Inflammatory macrophage treated with lipopolysaccharide for 1 hour (primary cell): Measurements from ENCODE around the gene HOXA10.

Experiments
- DNase-seq, 2 donors: peaks; one replicate each; pipeline ENCODE4 v3.0.0-alpha.2; 2020 to 2022

The HOXA10 gene

DNA sequence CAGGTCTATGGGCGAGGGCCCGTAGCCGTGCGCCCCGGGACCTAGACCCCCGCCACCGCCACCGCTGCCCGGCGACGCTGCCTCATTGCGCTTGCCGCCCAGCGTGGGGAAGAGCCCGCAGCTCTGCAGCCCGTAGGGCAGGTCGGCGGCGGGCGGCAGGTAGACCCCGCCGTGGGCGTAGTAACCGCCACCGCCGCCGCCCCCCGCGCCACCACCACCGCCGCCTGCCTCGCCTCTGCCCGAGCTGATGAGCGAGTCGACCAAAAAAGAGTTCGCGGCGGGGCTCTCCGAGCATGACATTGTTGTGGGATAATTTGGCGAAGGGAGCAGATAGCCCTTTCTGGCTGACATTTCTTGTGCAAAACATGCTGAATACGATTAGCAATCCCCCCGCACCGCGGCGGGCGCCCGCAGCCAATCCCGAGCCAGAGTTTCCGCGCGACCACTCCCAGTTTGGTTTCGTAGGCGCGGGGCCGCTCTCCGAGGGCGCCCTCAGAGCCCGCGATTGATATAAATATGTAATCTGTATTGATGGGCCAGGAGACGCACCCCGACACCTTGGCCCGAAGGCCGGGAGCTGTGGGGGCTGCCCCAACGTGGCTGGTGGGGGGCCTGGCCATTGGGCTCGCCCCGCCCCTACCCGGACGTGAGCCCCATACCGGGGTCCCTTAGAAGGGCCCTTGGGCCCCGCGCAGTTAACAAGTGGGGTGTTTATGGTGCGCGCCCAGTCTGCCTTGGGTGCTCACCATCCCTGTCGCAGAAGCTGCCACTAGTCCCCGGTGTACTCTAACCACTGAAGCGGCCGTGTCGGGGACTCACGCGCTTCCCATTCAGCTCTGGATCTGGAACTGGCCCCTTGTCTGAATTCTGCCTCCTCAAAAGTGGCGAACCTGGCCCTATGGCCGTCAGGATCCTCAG lies at the start of gene HOXA10:
TSS of gene HOXA10 (minus strand) at position 365 of the 918 bp plus-strand sequence. CDS start at position 351, 14 bp downstream.
- DNase-seq, result no peak

- DNase-seq, result no peak
These were observed 47.2 kb upstream of the HOXA10 start for GRCh38 chr7:27221201-27221797.

DNA sequence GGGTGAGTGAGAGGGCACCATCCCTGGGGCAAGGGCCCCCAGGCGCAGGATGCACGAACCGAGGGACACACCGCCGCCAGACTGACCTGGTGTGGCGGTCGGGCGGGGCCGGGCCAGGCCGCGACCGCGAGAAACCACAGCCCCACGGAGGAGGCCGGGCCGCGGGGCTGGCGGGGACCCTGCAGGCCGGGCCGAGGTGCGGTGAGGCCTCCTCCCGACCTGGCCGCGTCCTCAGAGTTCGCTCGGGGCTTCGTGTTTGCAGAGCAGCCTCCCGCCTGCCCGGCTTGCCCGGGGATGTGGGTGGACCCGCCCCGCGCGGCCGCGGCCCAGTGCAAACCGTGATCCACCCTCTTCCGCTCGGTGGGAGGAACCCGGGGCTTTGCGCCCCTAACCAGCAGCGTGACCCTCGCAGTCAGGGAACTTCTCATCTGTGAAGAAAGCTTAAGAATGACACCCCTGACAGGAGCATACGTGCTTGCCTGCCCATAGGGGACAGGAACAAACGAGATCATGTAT lies 46.4 kb upstream of the HOXA10 start:
- DNase-seq, result no peak

- no peak for DNase-seq
These were observed 45.7 kb upstream of the HOXA10 start for GRCh38 chr7:27219821-27220220.

DNA sequence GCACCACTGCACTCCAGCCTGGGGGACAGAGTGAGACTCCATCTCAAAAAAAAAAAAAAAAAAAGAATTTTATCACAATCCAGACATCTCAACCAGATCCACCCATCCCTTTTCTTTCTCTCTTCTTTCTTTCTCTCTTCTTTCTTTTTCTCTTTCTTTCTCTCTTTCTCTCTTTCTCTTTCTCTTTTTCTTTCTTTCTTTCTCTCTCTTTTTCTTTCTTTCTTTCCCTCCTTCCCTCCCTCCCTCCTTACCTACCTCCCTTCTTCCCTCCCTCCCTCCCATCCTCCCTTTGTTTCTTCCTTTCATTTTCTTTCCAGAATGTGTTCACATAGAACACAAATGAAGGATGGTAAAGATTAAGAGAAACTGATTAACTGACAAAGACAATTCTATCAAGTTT lies 43.8 kb upstream of the HOXA10 start:
- DNase-seq, result no peak

DNA sequence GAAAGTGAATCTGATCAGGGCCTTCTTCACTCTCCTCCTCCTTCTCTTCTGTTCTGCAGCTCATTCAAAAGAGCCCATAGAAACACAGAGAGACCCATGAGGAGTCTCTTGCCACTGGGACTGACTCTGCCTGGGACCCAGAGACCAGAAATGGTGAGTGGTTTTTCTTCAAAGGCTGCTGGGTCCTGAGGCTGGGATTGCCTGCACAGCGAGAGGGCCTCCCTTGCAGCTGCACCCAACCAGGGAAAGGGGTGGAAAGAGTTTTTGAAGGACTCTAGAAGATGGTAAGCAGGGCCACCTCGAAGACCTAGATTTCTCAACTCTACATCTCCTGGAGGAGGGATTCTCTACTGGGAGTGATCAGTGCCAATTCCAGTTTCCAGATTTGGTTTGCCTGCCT lies 41.2 kb upstream of the HOXA10 start:
- DNase-seq, result no peak

- DNase-seq, result no peak
These were observed 40.3 kb upstream of the HOXA10 start for GRCh38 chr7:27214239-27214950.

GRCh38 chr7:27213433-27214238 lies 39.5 kb upstream of the HOXA10 start:
- DNase-seq, result no peak

DNA sequence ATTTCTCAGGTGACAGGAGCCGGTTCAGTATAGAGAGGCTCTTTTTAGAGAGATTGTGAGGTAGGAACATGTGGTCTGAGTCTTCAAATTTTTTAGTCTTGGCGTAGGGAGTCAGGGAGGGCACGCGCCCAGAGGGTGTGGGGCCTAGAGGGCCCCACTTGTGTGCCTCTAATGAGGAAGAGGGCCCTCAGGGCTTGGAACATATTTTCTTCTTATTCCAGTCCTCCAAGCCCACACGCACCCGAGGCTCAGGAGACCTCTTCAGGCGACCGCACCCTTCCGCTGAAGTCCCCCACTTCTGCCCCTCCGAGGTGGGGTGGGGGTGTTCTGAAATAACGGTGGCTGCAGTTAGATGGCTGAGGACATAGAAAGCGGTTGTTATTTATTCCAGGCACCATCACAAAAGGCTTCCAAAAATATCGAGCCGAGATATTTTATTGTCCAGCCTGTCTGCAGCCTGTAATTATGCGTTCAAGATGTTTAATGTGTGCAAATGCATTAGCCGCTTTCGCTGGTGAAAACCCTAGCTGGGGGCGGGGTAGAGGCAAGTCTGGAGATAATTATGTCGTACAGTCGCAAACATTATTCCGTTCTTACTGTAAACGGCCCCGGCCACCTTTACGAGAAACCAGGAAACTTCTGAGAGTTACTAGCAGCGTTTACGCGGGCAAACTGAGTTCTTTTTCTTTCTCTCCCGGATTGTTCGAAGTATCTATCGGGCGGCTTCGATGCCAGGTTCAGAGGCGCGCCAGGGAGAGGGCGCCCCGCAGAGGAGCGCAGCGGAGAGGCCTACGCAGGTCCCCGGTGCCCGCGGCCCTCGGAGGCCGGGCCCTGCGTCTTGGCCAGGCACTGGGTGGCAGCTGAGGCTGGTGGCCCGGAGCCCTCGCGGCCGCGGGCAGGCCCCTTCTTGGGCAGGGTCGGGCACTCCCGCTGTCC lies 38.6 kb upstream of the HOXA10 start:
- no peak for DNase-seq

GRCh38 chr7:27211764-27212204 lies 37.7 kb upstream of the HOXA10 start:
- no peak for DNase-seq

DNA sequence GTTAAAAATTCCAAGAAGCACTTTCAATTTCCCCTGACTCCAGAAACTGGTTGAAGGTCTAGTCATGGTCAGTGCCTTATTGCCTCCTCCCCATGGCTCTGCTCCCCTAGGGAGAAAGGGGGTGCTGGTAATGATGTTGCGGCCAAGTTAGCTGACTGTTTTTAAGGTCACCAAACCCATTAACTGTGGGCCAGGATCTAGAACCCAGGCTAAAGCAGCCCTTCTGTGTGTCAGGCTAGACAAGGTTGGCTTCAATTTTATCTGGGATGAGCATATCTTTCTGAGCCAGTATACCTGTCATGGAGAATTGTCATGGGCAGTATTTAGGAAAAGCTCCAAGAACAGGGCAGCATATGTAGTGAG lies 36.9 kb upstream of the HOXA10 start:
- no peak for DNase-seq

GRCh38 chr7:27210441-27211083 lies 36.4 kb upstream of the HOXA10 start:
- DNase-seq, result peak; percentile 26 to 66

DNA sequence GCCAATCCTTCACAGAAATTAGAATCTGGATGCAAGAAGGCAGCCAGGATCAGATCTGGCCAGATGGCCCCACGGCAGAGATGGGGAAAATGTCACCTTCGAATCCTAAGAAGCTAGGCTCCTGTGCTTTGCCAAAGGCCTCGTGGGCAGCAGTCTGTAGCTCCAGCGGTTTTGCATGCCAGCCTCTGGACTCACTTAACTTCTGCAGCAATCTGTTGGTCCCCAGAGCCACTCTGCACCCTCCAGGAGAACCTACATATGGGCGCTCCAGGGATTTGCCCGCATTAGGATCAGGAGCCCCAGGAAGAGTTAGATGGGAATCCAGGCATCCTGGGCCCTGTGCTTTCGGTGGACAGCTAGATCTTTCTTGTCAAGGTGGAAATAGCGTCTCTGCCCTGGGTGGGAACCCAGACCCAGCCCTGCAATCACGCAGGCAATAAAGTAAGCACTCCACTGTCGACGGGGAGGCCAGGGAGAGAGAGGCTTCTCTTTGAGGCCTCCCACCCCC lies 35.9 kb upstream of the HOXA10 start:
- DNase-seq, result no peak

DNA sequence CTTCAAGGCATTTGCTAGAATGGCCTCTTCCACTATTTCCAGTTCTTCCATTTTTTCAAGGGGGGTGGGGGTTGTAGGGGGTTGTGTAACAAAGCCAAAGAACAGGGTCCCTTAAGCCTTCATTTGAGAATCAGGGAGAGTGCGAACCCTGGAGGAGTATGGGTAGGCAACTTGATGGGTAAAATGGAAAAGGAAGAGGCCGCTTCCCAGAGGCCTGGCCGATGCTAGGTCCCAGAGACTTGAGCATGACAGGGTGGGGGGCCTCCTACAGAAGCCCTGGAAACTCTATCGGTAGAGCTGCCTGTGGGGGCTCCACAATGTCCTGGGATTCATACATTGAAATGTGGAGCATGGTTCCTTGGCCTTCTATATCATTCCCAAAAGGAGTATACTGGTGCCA lies 34.9 kb upstream of the HOXA10 start:
- no peak for DNase-seq

DNA sequence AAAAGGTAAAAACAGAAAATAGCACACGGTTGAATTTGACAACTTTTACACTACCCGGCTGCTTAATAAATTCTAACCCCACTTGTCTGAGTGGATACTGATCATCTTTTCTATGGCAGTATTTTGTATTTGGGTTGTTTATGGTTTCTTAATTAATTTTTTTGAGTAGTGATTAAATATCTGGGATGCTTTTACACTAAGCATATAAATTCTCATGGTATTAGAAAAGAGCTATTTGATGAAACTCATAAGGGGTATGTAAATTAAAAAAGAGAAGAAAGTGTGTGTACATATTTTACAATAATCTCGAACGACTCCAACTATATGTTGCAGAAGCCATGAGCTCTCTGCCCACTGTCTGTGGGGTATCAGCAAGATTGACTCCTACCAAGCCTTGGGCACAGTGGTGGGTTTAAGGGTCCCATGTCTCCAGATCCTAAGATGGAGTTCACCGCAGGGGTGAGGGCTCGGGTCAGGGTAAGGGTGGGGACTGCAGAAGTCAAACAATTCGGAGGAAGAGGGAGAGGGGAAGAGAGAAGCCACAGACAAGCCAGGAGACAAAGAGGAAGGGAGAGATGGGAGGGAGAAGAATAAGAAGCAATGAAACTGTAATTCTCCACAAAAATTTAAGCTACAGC lies 33.3 kb upstream of the HOXA10 start:
- no peak for DNase-seq

DNA sequence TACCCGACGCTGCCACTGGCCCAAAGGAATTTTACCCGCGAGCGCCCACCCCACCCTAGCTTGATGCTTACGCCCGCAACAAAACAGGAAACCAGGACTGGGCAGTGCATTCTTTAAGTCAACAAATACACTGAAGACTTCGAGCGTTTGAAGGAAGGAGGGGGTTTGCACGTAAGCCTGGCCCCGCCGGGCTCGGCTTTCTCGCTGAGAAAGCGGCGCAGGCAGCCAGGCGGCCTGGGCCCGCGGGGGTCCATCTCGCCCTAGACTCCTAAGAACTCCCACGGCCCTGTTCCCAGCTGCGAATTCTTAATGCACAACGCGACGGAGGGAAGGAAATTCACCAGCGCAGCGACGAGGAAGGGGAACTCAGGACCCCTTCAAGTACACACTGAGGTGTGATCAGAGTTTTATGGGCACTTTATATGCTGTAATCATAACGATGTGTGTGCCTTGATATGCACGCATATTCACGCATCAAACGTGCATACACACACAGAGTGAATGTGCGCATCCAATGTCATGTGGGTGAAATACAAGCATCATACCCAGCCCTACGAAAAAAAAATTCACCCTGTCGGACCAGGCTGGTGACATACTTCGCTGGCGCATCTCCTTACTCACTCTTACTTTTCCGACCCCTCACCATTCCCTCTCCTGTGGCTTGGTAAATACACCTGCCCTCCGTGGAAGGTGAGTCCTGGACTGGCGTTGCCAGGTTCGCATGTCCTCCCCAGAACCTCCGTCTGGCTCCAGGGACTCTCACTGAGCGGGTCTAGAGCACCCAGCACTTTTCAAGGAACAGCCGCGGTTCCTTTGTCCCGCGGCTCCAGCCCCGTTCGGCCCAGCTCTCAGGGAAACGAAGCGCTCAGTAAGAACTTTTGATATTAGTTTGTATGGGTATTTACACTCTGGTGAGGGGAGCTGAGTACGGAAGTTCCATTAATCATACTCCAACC lies 31.5 kb upstream of the HOXA10 start:
- DNase-seq, result no peak

- DNase-seq, result no peak
These were observed 30.8 kb upstream of the HOXA10 start for GRCh38 chr7:27204851-27205322.

DNA sequence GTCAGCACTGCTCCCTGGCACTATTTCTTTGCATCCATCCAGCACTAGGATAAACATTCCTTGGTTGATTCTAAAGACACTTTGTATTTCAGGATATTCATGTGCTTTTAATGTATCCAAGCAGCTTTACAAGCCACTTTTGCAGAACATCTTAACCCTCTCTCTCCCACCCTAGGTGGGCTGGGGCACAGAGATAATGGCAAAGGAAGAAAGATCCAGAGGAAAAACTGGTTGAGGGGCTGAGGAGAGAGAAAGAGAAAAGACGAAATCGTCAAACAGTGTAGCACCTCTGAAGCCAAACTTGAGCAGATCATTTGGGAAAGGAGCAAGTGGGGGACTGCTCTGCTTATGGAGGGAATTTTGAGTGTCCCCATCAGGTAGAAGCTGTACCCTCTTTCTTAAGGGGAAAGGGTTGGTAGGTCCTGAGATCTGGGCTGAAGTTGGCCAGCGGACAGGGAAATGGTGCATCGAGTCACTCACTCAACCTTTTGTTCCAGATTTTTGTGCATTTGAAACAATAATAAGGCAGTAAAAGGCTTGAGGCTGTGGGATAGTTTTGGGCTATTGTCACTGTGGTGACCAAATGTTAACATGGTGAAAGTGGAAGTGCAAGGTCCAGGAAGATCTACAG lies 30.0 kb upstream of the HOXA10 start:
- no peak for DNase-seq
